Osteoblast (primary cell): ENCODE results near the gene YPEL4. TPM values are rescaled to one million over a fixed set of nuclear protein-coding genes. Genes with fewer than 3 reads are reported as not detected.

Experiments
- DNase-seq: peaks from one replicate; pipeline ENCODE4 v3.0.0; 2011; ENCODE audit warnings: low spot score, mixed read lengths; ENCODE audit not compliant: insufficient read length; ENCODE audit errors: missing footprints
- H2AFZ ChIP-seq: 2 replicates; pipeline ENCODE4 v1.6.0; 2011; ENCODE audit warnings: mild to moderate bottlenecking, low read length
- H3K27ac ChIP-seq: 2 replicates; pipeline ENCODE4 v1.5.1; 2011; ENCODE audit warnings: mild to moderate bottlenecking, low read depth, low read length, moderate library complexity
- H3K27me3 ChIP-seq: 2 replicates; pipeline ENCODE4 v1.6.0; 2012; ENCODE audit warnings: mild to moderate bottlenecking, control low read depth, inconsistent platforms, low read length, moderate library complexity; ENCODE audit not compliant: insufficient read depth
- H3K36me3 ChIP-seq: 2 replicates; pipeline ENCODE4 v1.5.1; 2011; ENCODE audit warnings: mild to moderate bottlenecking, low read length, control low read depth, moderate library complexity; ENCODE audit not compliant: insufficient read depth
- H3K4me1 ChIP-seq: 2 replicates; pipeline ENCODE4 v1.5.1; 2011; ENCODE audit warnings: mild to moderate bottlenecking, low read length, control low read depth, moderate library complexity; ENCODE audit not compliant: insufficient read depth
- H3K4me2 ChIP-seq: 2 replicates; pipeline ENCODE4 v1.6.0; 2011; ENCODE audit warnings: mild to moderate bottlenecking, low read length; ENCODE audit not compliant: insufficient read depth
- H3K4me3 ChIP-seq: fragments of 200-600 bp; sonication (generic); 3 replicates; pipeline ENCODE4 v1.5.1; 2012; ENCODE audit warnings: mild to moderate bottlenecking, low read length, inconsistent platforms; ENCODE audit not compliant: insufficient read depth
- H3K79me2 ChIP-seq: 2 replicates; pipeline ENCODE4 v1.6.0; 2012; ENCODE audit warnings: mild to moderate bottlenecking, low read length, control low read depth, inconsistent platforms; ENCODE audit not compliant: insufficient read depth
- H3K9me3 ChIP-seq: 2 replicates; pipeline ENCODE4 v1.5.1; 2011; ENCODE audit warnings: low read depth, low read length, control low read depth
- H4K20me1 ChIP-seq: 2 replicates; pipeline ENCODE4 v1.6.0; 2012; ENCODE audit warnings: mild to moderate bottlenecking, low read length, control low read depth; ENCODE audit not compliant: insufficient read depth
- total RNA-seq: library from RNA; depleted of rRNA; stranded (reverse); fragments of >200 nt; gene quantifications from 2 replicates; pipeline ENCODE4 v1.2.3, GENCODE V29; 2012
- TF ChIP-seq, protein P1 (sequence below): IDR thresholded peaks from 2 replicates; pipeline ENCODE4 v1.5.1; 2011; ENCODE audit warnings: mild to moderate bottlenecking, low read depth, low read length, moderate library complexity; ENCODE audit errors: extremely low read depth

Gene YPEL4
- total RNA-seq, 1 donor: 0.72 TPM

DNA sequence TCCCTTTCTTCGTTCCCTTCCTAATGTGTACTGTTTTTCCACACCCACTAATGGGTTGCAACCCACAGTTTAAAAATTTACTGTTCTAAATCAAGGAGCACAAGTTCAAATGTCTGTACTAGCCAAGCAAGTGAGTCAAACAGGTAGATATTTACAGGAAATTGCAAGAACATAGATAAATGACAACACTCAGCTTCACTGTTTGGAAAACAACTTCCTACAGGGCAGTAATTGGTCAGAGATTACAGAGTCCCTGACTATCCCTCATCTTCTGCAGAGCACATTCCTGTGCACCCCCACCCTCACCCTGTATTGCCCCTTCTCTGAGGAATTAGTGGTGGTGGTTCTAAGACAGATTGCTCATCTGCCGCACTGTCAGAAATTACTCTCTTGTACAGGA is 50.3 kb downstream of the YPEL4 start:
- H3K4me3 ChIP-seq: peak overlapping the region; percentile 72
- H3K4me2 ChIP-seq: peak overlapping the region; percentile 90
- H3K9me3 ChIP-seq: no peaks in the 10 kb centered on the region
- DNase-seq: peak; percentile 65
- no peaks in the 10 kb centered on the region for H3K36me3 ChIP-seq
- TF ChIP-seq, protein P1, sequence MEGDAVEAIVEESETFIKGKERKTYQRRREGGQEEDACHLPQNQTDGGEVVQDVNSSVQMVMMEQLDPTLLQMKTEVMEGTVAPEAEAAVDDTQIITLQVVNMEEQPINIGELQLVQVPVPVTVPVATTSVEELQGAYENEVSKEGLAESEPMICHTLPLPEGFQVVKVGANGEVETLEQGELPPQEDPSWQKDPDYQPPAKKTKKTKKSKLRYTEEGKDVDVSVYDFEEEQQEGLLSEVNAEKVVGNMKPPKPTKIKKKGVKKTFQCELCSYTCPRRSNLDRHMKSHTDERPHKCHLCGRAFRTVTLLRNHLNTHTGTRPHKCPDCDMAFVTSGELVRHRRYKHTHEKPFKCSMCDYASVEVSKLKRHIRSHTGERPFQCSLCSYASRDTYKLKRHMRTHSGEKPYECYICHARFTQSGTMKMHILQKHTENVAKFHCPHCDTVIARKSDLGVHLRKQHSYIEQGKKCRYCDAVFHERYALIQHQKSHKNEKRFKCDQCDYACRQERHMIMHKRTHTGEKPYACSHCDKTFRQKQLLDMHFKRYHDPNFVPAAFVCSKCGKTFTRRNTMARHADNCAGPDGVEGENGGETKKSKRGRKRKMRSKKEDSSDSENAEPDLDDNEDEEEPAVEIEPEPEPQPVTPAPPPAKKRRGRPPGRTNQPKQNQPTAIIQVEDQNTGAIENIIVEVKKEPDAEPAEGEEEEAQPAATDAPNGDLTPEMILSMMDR: no peak
- H3K27ac ChIP-seq: peak overlapping the region; percentile 46
- no peak overlapping the region for H2AFZ ChIP-seq
- no peaks in the 10 kb centered on the region for H3K27me3 ChIP-seq
- no peaks in the 10 kb centered on the region for H3K79me2 ChIP-seq
- H4K20me1 ChIP-seq: no peaks in the 10 kb centered on the region
- H3K4me1 ChIP-seq: peaks cover 18% of the 10 kb centered on the region

- Histone ChIP-seq H3K27ac (peak overlapping the region; percentile 3), H2AFZ (peak overlapping the region; percentile 62)
Measured at GRCh38 chr11:57598831-57599155, 50.9 kb downstream of the YPEL4 start.

DNA sequence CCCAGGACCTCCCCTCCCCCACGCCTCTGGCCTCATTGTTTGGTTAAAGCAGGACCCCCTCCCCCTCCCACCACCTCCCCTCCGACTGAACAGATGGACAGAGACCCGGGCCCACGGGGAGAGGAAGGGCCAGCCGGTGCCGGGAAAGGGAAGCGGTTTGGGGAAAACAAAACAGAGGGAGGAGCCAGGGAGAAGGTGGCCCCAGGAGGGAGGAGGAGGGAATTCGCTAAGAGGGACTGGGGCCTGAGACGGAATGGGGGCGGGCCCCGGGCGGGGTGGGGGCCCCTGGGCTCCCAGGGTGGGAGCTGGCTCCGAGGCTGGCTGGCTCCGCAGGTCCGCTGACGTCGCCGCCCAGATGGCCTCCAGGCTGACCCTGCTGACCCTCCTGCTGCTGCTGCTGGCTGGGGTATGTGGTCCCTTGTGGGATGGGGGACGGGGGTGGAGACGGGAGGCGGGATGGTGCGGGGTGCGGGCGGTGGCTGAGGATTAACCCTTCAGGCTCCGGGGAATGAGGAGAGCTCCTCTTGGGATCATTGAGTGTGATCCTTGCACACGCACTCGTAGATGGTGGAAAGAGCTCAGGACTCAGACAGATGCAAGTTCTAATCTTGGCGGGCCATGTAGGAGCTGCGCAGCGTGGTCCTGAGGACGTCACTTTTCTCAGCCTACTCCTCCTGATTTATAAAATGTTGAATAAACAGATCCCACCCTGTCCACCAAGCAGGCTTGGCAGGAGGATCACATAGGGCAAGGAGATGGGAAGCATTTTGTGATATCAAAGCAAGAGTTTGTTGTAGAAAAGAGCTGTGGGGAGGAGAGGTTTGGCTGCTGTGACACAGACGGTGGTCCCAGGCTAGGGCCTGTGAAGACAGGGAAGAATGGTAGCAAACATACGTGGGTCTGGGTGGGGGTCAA is 51.5 kb downstream of the YPEL4 start:
- Histone ChIP-seq H3K4me1 (peaks cover 18% of the 10 kb centered on the region), H3K27ac (peak overlapping the region; percentile 3), H3K9me3 (no peaks in the 10 kb centered on the region), H3K4me3 (peak overlapping the region; percentile 72), H2AFZ (peak overlapping the region; percentile 62), H3K79me2 (no peaks in the 10 kb centered on the region), H3K4me2 (peak overlapping the region; percentile 90), H3K27me3 (no peaks in the 10 kb centered on the region), H3K36me3 (no peaks in the 10 kb centered on the region), H4K20me1 (no peaks in the 10 kb centered on the region)
- DNase-seq: peak; percentile 90
- TF ChIP-seq, protein P1: no peak

More at GRCh38 chr11:57598831-57599155, 50.9 kb downstream of the YPEL4 start:
- no peaks in the 10 kb centered on the region for H3K27me3 ChIP-seq
- H4K20me1 ChIP-seq: no peaks in the 10 kb centered on the region
- TF ChIP-seq, protein P1: no peak
- peak overlapping the region; percentile 90 for H3K4me2 ChIP-seq
- peaks cover 18% of the 10 kb centered on the region for H3K4me1 ChIP-seq
- no peaks in the 10 kb centered on the region for H3K9me3 ChIP-seq
- peak; percentile 74 for DNase-seq
- no peaks in the 10 kb centered on the region for H3K36me3 ChIP-seq
- H3K4me3 ChIP-seq: peak overlapping the region; percentile 72
- H3K79me2 ChIP-seq: no peaks in the 10 kb centered on the region

DNA sequence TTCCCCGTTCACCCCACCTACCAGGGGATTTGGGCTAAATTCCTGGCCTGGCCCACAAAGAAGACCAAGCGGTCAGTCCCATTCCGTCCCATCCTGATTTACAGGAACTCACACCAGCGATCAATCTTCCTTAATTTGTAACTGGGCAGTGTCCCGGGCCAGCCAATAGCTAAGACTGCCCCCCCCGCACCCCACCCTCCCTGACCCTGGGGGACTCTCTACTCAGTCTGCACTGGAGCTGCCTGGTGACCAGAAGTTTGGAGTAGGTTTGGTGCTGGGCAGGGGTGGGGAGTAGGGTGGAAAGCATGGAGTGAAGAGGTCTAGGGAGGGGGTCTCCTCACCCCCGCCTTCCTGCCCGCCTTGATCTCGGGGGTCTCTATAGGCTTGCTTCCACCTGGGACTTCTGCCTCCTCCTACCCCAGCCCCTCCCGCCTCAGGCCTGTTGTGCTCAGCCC is 52.2 kb downstream of the YPEL4 start, which contains the start of gene SERPING1:
Gene SERPING1 (plus strand): TSS at position 225 of the 455 bp plus-strand sequence. CDS start 586 bp downstream, outside the sequence.
- H3K36me3 ChIP-seq: no peaks in the 10 kb centered on the region
- TF ChIP-seq, protein P1: no peak
- peak within 1 kb of the TSS; percentile 90 for H3K4me2 ChIP-seq
- H3K27me3 ChIP-seq: no peaks in the 10 kb centered on the region
- H3K27ac ChIP-seq: peak within 1 kb of the TSS; percentile 23
- H3K79me2 ChIP-seq: no peaks in the 10 kb centered on the region
- peak within 1 kb of the TSS; percentile 72 for H3K4me3 ChIP-seq
- H2AFZ ChIP-seq: peak within 1 kb of the TSS; percentile 89
- H3K9me3 ChIP-seq: no peaks in the 10 kb centered on the region
- peaks cover 18% of the 10 kb centered on the region for H3K4me1 ChIP-seq
- peak; percentile 77 for DNase-seq
- no peaks in the 10 kb centered on the region for H4K20me1 ChIP-seq
